Measurements from ENCODE around the gene MRPL24. TPM values are rescaled to one million over a fixed set of nuclear protein-coding genes. Genes with fewer than 3 reads are reported as not detected.

Gene MRPL24
- total and polyA plus RNA-seq, 2 of the 4 experiments (the other 2 are of a cell fraction): 68.8 to 99.5 TPM

DNA sequence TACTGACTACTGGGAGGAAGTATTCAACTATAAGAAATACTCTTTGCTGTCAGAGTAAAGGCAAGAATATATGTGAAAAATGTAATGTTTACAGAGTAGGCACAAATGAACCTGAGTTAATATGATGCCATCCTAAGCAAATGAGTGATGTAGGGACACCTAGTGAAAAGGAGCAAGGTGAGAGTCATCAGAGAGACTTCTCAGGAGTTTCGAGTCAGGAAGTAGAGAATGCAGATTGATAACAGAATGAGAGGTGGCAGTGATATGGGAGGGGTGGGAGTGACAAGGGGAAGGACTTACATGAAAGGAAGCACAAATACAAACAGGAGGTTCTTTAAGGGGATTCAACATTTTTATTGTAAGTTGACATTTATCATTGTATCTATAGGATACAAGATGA is 36.7 kb upstream of the MRPL24 start:
- H3K4me3 ChIP-seq (ENCODE audit: insufficient read depth, low read depth, low read length): no peak overlapping the region
- in situ Hi-C loops (cut with MboI; ENCODE audit: low sequenced_read_pairs): no loop called here

More for the DNA sequence above, 36.7 kb upstream of the MRPL24 start:
- no peaks in the 10 kb centered on the region for H3K27me3 ChIP-seq (ENCODE audit: control insufficient read depth, insufficient read depth, low read length)
- peaks cover 5% of the 10 kb centered on the region for H3K4me1 ChIP-seq (ENCODE audit: control insufficient read depth, insufficient read depth, low read length)
- H4K91ac ChIP-seq (ENCODE audit: insufficient read depth, low read depth, low read length): no peak overlapping the region
- H2AK5ac ChIP-seq (ENCODE audit: low read depth, low read length): no peak overlapping the region
- no peak overlapping the region for H3K23ac ChIP-seq (ENCODE audit: low read depth, low read length)
- H2BK120ac ChIP-seq (ENCODE audit: low read depth, low read length): no peak overlapping the region
- CTCF ChIA-PET: interaction anchor here (1.1 kb wide), 1 partner anchor 23 kb away, joined by 9 read pairs; no protein-coding TSS in a partner anchor
- H3K14ac ChIP-seq (replicated peaks; ENCODE audit: low read depth, low read length): no peak overlapping the region
- TF ChIP-seq BHLHE40 (IDR thresholded peaks at IDR 0.05; ENCODE audit: low read depth, low read length): no peak
- TF ChIP-seq FOS (IDR thresholded peaks at IDR 0.05; ENCODE audit: low read depth, low read length): no peak
- no peak for TF ChIP-seq CHD1 (IDR thresholded peaks at IDR 0.05; ENCODE audit: low read depth, low read length)
- no peak for TF ChIP-seq RFX5 (IDR thresholded peaks at IDR 0.05; ENCODE audit: low read depth, low read length)
- no peak for TF ChIP-seq MXI1 (IDR thresholded peaks at IDR 0.05; ENCODE audit: borderline replicate concordance, low read depth, low read length)
- TF ChIP-seq, protein P1, sequence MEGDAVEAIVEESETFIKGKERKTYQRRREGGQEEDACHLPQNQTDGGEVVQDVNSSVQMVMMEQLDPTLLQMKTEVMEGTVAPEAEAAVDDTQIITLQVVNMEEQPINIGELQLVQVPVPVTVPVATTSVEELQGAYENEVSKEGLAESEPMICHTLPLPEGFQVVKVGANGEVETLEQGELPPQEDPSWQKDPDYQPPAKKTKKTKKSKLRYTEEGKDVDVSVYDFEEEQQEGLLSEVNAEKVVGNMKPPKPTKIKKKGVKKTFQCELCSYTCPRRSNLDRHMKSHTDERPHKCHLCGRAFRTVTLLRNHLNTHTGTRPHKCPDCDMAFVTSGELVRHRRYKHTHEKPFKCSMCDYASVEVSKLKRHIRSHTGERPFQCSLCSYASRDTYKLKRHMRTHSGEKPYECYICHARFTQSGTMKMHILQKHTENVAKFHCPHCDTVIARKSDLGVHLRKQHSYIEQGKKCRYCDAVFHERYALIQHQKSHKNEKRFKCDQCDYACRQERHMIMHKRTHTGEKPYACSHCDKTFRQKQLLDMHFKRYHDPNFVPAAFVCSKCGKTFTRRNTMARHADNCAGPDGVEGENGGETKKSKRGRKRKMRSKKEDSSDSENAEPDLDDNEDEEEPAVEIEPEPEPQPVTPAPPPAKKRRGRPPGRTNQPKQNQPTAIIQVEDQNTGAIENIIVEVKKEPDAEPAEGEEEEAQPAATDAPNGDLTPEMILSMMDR (conservative IDR thresholded peaks at IDR 0.05; ENCODE audit: low read depth, low read length): no peak
- no peak for TF ChIP-seq MAZ (IDR thresholded peaks at IDR 0.05; ENCODE audit: borderline replicate concordance, low read depth, low read length)
- TF ChIP-seq RCOR1 (IDR thresholded peaks at IDR 0.05; ENCODE audit: insufficient replicate concordance, low read length): no peak
- TF ChIP-seq NFE2L2 (IDR thresholded peaks at IDR 0.05; ENCODE audit: low read depth, low read length): no peak
- TF ChIP-seq RAD21 (IDR thresholded peaks at IDR 0.05; ENCODE audit: low read length): no peak
- TF ChIP-seq CEBPB (IDR thresholded peaks at IDR 0.05; ENCODE audit: low read depth, low read length): no peak
- TF ChIP-seq ELK1 (IDR thresholded peaks at IDR 0.05; ENCODE audit: borderline replicate concordance, low read depth, low read length): no peak
- no peak for TF ChIP-seq USF2 (IDR thresholded peaks at IDR 0.05; ENCODE audit: low read depth, low read length)
- TF ChIP-seq SMC3 (IDR thresholded peaks at IDR 0.05; ENCODE audit: low read depth, low read length): no peak
- TF ChIP-seq MAFK (IDR thresholded peaks at IDR 0.05; ENCODE audit: low read depth, low read length): no peak
- TF ChIP-seq POLR2A (IDR thresholded peaks at IDR 0.05; ENCODE audit: low read depth, low read length): no peak
- H2BK15ac ChIP-seq (ENCODE audit: low read depth, low read length): no peak overlapping the region
- DNase-seq (no peak), ATAC-seq (ENCODE audit: low read depth) (no peak)
- dilution Hi-C loops (cut with HindIII; ENCODE audit: low sequenced_read_pairs, unreplicated experiment): no loop called here
- H3K79me1 ChIP-seq (ENCODE audit: low read depth in 1 of 2, low read length in 2 of 2): peaks cover 23 to 77% of the 10 kb centered on the region in 2 experiments
- intact Hi-C loops (cut with micrococcal nuclease): no loop called here
- no peaks in the 10 kb centered on the region; the same call in 1 of the 2 replicates for H3K36me3 ChIP-seq (ENCODE audit: control insufficient read depth, insufficient read depth, low read length)
- no peak overlapping the region for H3K56ac ChIP-seq (ENCODE audit: extremely low read depth, insufficient read depth, low read length)
- H3K18ac ChIP-seq (ENCODE audit: low read depth, low read length): no peak overlapping the region
- no peak overlapping the region for H2AFZ ChIP-seq (replicated peaks; ENCODE audit: low read length, poor library complexity)
- H3K9me1 ChIP-seq (ENCODE audit: insufficient read depth, low read length): peaks cover 10% of the 10 kb centered on the region
- H2BK20ac ChIP-seq (ENCODE audit: low read depth, low read length): no peak overlapping the region
- no peak overlapping the region for H3K27ac ChIP-seq (ENCODE audit: insufficient read depth, low read length)
- H3K4ac ChIP-seq (ENCODE audit: low read depth, low read length): no peak overlapping the region
- no peak overlapping the region for H3K9ac ChIP-seq (ENCODE audit: low read depth, low read length)
- H2BK5ac ChIP-seq (ENCODE audit: low read depth, low read length, poor library complexity, severe bottlenecking): no peak overlapping the region
- no TSS peak for BruUV-seq (replicated peaks)
- H3K9me3 ChIP-seq (ENCODE audit: control insufficient read depth, insufficient read depth, low read length): no peaks in the 10 kb centered on the region
- H3K4me2 ChIP-seq (ENCODE audit: low read depth, low read length): no peak overlapping the region
- WGBS, 2 experiments (ENCODE audit: extremely low coverage in 2 of 2, insufficient read length in 1 of 2): no CpG with 5 or more reads among the region's 1 CpG
- POLR2A ChIA-PET (ENCODE audit: unreplicated experiment): no interaction called here
- no peak overlapping the region for H2AK9ac ChIP-seq (replicated peaks; ENCODE audit: low read depth, low read length, poor library complexity)
- no peak overlapping the region for H4K8ac ChIP-seq (ENCODE audit: low read depth in 2 of 2, low read length in 2 of 2)
- peaks cover 83% of the 10 kb centered on the region for H4K20me1 ChIP-seq (ENCODE audit: insufficient read depth, low read length)
- no peak overlapping the region for H4K5ac ChIP-seq (ENCODE audit: low read depth, low read length)

Measured in IMR-90 (cell line).